ENCODE data around the gene RASGRP1. TPM values are rescaled to one million over a fixed set of nuclear protein-coding genes. Genes with fewer than 3 reads are reported as not detected.

Gene RASGRP1
- total RNA-seq, 1 donor from 2014 or later, result 1.6 TPM

- Mint-ChIP-seq H3K4me3 (no peak overlapping the region), H3K4me1 (peaks cover 12% of the 10 kb centered on the region), H3K36me3 (ENCODE audit: low read depth) (no peaks in the 10 kb centered on the region), H3K27ac (ENCODE audit: unreplicated experiment) (no peak overlapping the region), H3K27me3 (ENCODE audit: low read depth) (no peaks in the 10 kb centered on the region), H3K9me3 (peaks cover 3% of the 10 kb centered on the region)
- no peak for DNase-seq (ENCODE audit: low read depth, low spot score)
- TF ChIP-seq CTCF (conservative IDR thresholded peaks at IDR 0.05), result no peak
Measured at GRCh38 chr15:38532728-38533127, 31.9 kb downstream of the RASGRP1 start.

GRCh38 chr15:38531509-38531908, 33.1 kb downstream of the RASGRP1 start:
- no peak for TF ChIP-seq CTCF (conservative IDR thresholded peaks at IDR 0.05)
- H3K27ac Mint-ChIP-seq (ENCODE audit: unreplicated experiment), result no peak overlapping the region
- no peak overlapping the region for H3K4me3 Mint-ChIP-seq
- peaks cover 12% of the 10 kb centered on the region for H3K4me1 Mint-ChIP-seq
- no peaks in the 10 kb centered on the region for H3K27me3 Mint-ChIP-seq (ENCODE audit: low read depth)
- DNase-seq (ENCODE audit: low read depth, low spot score), result no peak
- H3K36me3 Mint-ChIP-seq (ENCODE audit: low read depth), result no peaks in the 10 kb centered on the region
- H3K9me3 Mint-ChIP-seq, result peaks cover 3% of the 10 kb centered on the region

GRCh38 chr15:38530113-38530512, 34.5 kb downstream of the RASGRP1 start:
- Mint-ChIP-seq H3K4me1 (peaks cover 12% of the 10 kb centered on the region), H3K4me3 (no peak overlapping the region), H3K36me3 (ENCODE audit: low read depth) (no peaks in the 10 kb centered on the region), H3K27me3 (ENCODE audit: low read depth) (no peaks in the 10 kb centered on the region), H3K9me3 (peaks cover 3% of the 10 kb centered on the region), H3K27ac (ENCODE audit: unreplicated experiment) (no peak overlapping the region)
- no peak for DNase-seq (ENCODE audit: low read depth, low spot score)
- TF ChIP-seq CTCF (conservative IDR thresholded peaks at IDR 0.05), result no peak

GRCh38 chr15:38528294-38528693, 36.3 kb downstream of the RASGRP1 start:
- Mint-ChIP-seq H3K9me3 (peaks cover 3% of the 10 kb centered on the region), H3K27ac (ENCODE audit: unreplicated experiment) (no peak overlapping the region), H3K36me3 (ENCODE audit: low read depth) (no peaks in the 10 kb centered on the region), H3K27me3 (ENCODE audit: low read depth) (no peaks in the 10 kb centered on the region), H3K4me3 (no peak overlapping the region), H3K4me1 (peaks cover 10% of the 10 kb centered on the region)
- DNase-seq (ENCODE audit: low read depth, low spot score), result no peak
- TF ChIP-seq CTCF (conservative IDR thresholded peaks at IDR 0.05), result no peak

GRCh38 chr15:38526158-38526557, 38.5 kb downstream of the RASGRP1 start:
- DNase-seq (ENCODE audit: low read depth, low spot score), result no peak
- peaks cover 3% of the 10 kb centered on the region for H3K9me3 Mint-ChIP-seq
- no peak overlapping the region for H3K4me3 Mint-ChIP-seq
- no peaks in the 10 kb centered on the region for H3K36me3 Mint-ChIP-seq (ENCODE audit: low read depth)
- no peak overlapping the region for H3K27ac Mint-ChIP-seq (ENCODE audit: unreplicated experiment)
- no peak for TF ChIP-seq CTCF (conservative IDR thresholded peaks at IDR 0.05)
- no peaks in the 10 kb centered on the region for H3K27me3 Mint-ChIP-seq (ENCODE audit: low read depth)
- peaks cover 4% of the 10 kb centered on the region for H3K4me1 Mint-ChIP-seq

GRCh38 chr15:38525489-38525888, 39.1 kb downstream of the RASGRP1 start:
- no peak for TF ChIP-seq CTCF (conservative IDR thresholded peaks at IDR 0.05)
- H3K27me3 Mint-ChIP-seq (ENCODE audit: low read depth), result no peaks in the 10 kb centered on the region

More at GRCh38 chr15:38525489-38525888, 39.1 kb downstream of the RASGRP1 start:
- DNase-seq (ENCODE audit: low read depth, low spot score), result no peak
- Mint-ChIP-seq H3K4me1 (peaks cover 4% of the 10 kb centered on the region), H3K27ac (ENCODE audit: unreplicated experiment) (no peak overlapping the region), H3K9me3 (peaks cover 3% of the 10 kb centered on the region), H3K4me3 (no peak overlapping the region), H3K36me3 (ENCODE audit: low read depth) (no peaks in the 10 kb centered on the region)
